Peyer's patch (tissue), 4 donors: ENCODE measurements around the gene RMC1. TPM values are rescaled to one million over a fixed set of nuclear protein-coding genes. Genes with fewer than 3 reads are reported as not detected.

ENCODE experiments used
- DNase-seq, 3 donors: peaks; one replicate each; pipeline ENCODE4 v3.0.0-alpha.2; 2017 to 2019
- H3K27ac ChIP-seq, 4 donors: fragments of 200-600 bp; sonication (generic); one replicate each; pipeline ENCODE4 v1.5.1; 2016 to 2019
- H3K27me3 ChIP-seq, 2 donors: fragments of 200-600 bp; sonication (generic); one replicate each; pipeline ENCODE4 v1.5.1; 2019
- H3K36me3 ChIP-seq, 3 donors: fragments of 200-600 bp; sonication (generic); one replicate each; pipeline ENCODE4 v1.5.1; 2016 to 2019
- H3K4me1 ChIP-seq, 4 donors: fragments of 200-600 bp; sonication (generic); one replicate each; pipeline ENCODE4 v1.5.1; 2016 to 2019
- H3K4me3 ChIP-seq, 4 donors: fragments of 200-600 bp; sonication (generic); 1 replicate in 3 of 4; 2 replicates in 1 of 4; pipeline ENCODE4 v1.5.1; 2016 to 2019; ENCODE audit warnings: mild to moderate bottlenecking in 1 of 4
- H3K9me3 ChIP-seq, 4 donors: fragments of 200-600 bp; sonication (generic); one replicate each; pipeline ENCODE4 v1.5.1; 2016 to 2019; ENCODE audit warnings: mild to moderate bottlenecking in 1 of 4
- CTCF ChIP-seq, 6 experiments: fragments of 450-650 bp in 4 of 6; fragments of 200-600 bp in 2 of 6; sonication (generic) in 1 of 6; IDR thresholded peaks; one replicate each; pipeline ENCODE4 v1.5.1; 2017 to 2019; ENCODE audit warnings: antibody characterized with exemption in 6 of 6, mild to moderate bottlenecking in 3 of 6, moderate library complexity in 1 of 6
- POLR2A ChIP-seq, 2 donors: fragments of 450-650 bp; IDR thresholded peaks; one replicate each; pipeline ENCODE4 v1.5.1; 2017; ENCODE audit warnings: antibody characterized with exemption in 2 of 2, mild to moderate bottlenecking in 2 of 2, moderate library complexity in 2 of 2
- total RNA-seq, 4 donors: library from RNA; depleted of rRNA; stranded (reverse); fragments of >200 nt; gene quantifications; one replicate each; pipeline ENCODE4 v1.1.0, GENCODE V29; 2016

RMC1 gene
- total RNA-seq = 10 to 100 TPM; 15.7 to 42.2 (median 33.9) TPM

DNA sequence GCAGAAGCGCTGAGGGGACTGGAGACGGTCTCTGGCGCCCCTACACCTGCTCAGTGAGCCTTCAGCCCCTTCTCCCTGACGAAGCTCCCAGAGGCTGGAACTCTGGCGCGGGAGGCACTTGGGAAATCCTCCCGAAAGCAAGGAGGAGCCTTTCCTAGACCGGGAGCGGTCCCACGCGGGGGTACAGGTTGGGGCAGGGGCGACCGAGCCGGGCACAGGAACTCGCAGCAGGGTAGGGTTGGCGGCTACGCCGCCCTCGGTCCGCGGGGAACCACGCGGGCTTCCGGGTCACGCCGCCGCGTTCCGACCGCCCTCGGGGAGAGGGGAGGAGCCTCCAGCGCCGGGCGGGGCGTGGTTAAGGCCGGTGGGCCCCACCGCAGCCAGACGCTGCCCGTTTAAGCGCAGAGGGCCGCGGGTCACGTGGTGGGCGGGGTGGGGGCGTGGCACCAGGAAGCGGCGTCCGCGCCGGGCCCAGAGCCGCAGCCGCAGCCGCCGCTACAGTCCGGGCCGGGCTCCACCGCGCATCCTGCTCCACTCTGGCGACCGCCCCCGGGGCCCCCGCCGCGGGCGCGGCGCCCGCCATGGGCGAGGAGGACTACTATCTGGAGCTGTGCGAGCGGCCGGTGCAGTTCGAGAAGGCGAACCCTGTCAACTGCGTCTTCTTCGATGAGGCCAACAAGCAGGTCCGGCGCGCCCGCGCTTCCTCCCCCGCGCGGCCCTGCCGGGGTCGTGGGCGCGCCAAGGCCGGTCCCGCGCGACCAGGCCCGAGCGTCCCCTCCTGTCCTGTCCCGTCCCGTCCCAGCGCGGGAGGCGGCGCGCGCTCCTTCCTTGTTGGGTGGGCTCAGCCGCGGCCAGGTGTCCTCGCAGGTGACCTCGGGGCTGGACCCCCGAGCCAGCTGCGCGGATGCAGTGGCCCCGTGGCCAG lies at the start of gene RMC1:
TSS of gene RMC1 (plus strand) at position 474 of the 925 bp plus-strand sequence. CDS start at position 582, 108 bp downstream.
- H3K27me3 ChIP-seq = no peaks in the 10 kb centered on the region
- H3K4me1 ChIP-seq = peaks cover 0 to 23% (median 14%) of the 10 kb centered on the region in 4 donors
- peak; percentile 94 to 99 (median 98) for DNase-seq
- H3K4me3 ChIP-seq = peak within 1 kb of the TSS; percentile 96 to 99 (median 98)
- no peaks in the 10 kb centered on the region for H3K9me3 ChIP-seq
- TF ChIP-seq POLR2A (IDR thresholded peaks at IDR 0.05) (peak; percentile 88 to 91), CTCF (IDR thresholded peaks at IDR 0.05) (peak in 2 of 6 experiments; percentile 12 to 13)
- peaks cover 0 to 21% (median 0%) of the 10 kb centered on the region in 3 donors for H3K36me3 ChIP-seq
- peak within 1 kb of the TSS; percentile 82 to 93 (median 93) for H3K27ac ChIP-seq

- H3K4me1 ChIP-seq = peaks cover 0 to 45% (median 9%) of the 10 kb centered on the region in 4 donors
- no peaks in the 10 kb centered on the region for H3K9me3 ChIP-seq
- peak overlapping the region; percentile 85 to 99 (median 96) for H3K4me3 ChIP-seq
- TF ChIP-seq POLR2A (IDR thresholded peaks at IDR 0.05) (no peak), CTCF (IDR thresholded peaks at IDR 0.05) (no peak)
- DNase-seq = no peak
- peak overlapping the region; percentile 86 to 99 (median 96) for H3K27ac ChIP-seq
- H3K36me3 ChIP-seq = peaks cover 0 to 9% (median 0%) of the 10 kb centered on the region in 3 donors
- H3K27me3 ChIP-seq = no peaks in the 10 kb centered on the region
Measured at GRCh38 chr18:23453680-23454058, 49.6 kb upstream of the RMC1 start.

DNA sequence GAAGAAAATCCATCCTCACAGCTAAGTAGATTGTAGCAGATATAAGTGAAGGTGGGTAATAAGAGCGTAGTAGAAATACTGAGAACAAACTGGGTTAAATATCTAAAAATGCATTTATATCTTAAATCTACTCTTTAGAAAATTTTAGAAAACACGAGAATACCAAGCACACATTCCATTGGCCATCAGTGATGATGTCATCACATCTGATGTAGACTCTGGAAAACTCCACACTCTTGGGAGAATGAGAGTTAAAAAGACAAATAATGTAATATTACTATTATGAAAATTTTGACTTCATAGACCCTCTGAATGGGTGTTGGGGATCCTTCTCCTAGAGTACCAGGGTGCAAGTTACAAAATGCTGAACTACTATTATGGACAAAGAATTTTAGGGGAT lies 46.5 kb upstream of the RMC1 start:
- Histone ChIP-seq H3K36me3 (peaks cover 0 to 9% (median 0%) of the 10 kb centered on the region in 3 donors), H3K27me3 (no peaks in the 10 kb centered on the region), H3K4me1 (peaks cover 4 to 77% (median 13%) of the 10 kb centered on the region in 4 donors), H3K9me3 (no peaks in the 10 kb centered on the region), H3K27ac (no peak overlapping the region), H3K4me3 (no peak overlapping the region)
- DNase-seq = no peak
- TF ChIP-seq POLR2A (IDR thresholded peaks at IDR 0.05) (no peak), CTCF (IDR thresholded peaks at IDR 0.05) (no peak)

DNA sequence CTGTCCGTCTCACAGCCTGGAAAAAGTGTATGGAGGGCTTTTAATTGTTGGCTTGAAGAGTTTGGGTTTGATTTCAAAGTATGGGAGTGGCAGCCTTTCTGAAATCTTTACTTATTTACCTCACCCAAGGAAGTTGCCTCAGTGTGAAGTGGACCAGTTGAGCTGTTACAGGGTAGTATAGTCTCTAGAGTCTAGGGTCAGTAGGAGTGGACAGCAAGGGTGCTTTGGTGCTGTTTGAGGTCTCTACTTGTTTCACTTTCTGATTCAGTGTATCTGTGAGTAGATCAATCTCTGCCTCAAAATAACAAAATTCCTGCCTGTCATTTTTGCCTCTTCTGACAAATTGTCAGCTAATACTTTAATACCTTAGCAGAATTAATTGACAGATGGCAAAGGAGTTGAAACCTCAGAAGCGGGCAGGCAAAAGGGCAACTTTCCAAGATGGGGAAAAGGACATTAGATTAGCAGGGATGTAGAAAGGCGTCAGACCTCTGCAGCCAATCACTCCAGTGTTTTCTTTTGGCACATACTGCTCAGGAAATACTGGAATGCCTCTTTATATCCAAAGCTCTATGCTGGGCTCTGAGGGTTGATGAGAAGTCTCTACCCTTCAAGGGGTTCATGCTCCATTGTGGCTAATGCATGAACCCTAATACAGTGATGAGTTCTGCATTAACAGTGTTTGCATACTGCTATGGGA lies 44.3 kb upstream of the RMC1 start:
- DNase-seq = no peak

More for the DNA sequence above, 44.3 kb upstream of the RMC1 start:
- H3K27ac ChIP-seq = peak overlapping the region in 1 of 4 donors; percentile 45
- H3K36me3 ChIP-seq = peaks cover 0 to 29% (median 4%) of the 10 kb centered on the region in 3 donors
- TF ChIP-seq CTCF (IDR thresholded peaks at IDR 0.05) (no peak), POLR2A (IDR thresholded peaks at IDR 0.05) (no peak)
- H3K4me1 ChIP-seq = peaks cover 0 to 70% (median 9%) of the 10 kb centered on the region in 4 donors
- H3K27me3 ChIP-seq = no peaks in the 10 kb centered on the region
- peak overlapping the region in 1 of 4 donors; percentile 26 for H3K4me3 ChIP-seq
- H3K9me3 ChIP-seq = no peaks in the 10 kb centered on the region
